Fibroblast of peridontal ligament (primary cell): Measurements from ENCODE around the gene LCE1B.

Experiments
- DNase-seq: peaks from one replicate; pipeline ENCODE4 v3.0.0-alpha.2; 2010; ENCODE audit errors: extremely low read depth

Gene LCE1B

DNA sequence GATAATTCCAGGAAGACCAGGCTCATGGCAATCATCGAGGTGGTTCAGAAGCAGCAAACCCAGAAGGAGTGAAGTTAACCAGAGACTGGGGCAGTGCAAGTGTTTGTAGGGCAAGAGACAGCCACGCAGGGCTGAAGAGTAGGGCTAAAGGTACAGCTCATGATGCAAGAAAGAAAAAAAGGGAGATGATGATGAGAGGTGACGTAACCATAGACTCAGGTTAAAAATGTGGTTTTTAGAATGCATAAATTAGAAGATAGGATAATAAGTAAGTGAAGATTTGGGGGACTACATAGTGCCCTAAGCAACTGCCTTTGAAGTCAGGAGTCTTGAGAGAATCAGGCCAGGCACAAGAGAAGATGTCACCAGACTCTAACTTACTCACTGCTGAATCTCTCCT is 48.4 kb downstream of the LCE1B start:
- no peak for DNase-seq

DNA sequence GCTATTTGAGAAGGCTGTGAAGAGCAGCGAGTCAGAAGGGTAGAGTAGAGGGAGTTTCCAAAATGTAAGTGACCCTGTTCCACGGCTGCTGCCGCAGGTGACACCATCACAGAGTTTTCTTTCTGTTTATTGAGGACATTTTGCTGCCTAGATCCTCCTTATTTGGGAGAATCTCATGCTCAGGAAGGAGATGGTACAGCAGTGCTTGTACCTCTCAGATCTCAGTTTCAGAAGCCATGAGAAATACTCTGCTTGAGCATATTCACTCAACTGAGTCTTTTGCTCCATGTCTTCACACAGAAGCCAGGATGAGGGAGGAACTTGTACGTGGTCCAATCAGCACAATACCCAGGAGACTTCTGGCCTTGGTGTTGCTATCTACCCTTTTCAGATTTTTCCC is 49.6 kb downstream of the LCE1B start:
- no peak for DNase-seq
